GM19023 (cell line): ENCODE results near the gene C6orf47.

ENCODE experiments used
- ATAC-seq: cut with Tn5 transposase; IDR thresholded peaks from one replicate; pipeline ENCODE4 v1.9.1; 2021; ENCODE audit warnings: mild to moderate bottlenecking, moderate library complexity; ENCODE audit not compliant: unreplicated experiment

Gene C6orf47

DNA sequence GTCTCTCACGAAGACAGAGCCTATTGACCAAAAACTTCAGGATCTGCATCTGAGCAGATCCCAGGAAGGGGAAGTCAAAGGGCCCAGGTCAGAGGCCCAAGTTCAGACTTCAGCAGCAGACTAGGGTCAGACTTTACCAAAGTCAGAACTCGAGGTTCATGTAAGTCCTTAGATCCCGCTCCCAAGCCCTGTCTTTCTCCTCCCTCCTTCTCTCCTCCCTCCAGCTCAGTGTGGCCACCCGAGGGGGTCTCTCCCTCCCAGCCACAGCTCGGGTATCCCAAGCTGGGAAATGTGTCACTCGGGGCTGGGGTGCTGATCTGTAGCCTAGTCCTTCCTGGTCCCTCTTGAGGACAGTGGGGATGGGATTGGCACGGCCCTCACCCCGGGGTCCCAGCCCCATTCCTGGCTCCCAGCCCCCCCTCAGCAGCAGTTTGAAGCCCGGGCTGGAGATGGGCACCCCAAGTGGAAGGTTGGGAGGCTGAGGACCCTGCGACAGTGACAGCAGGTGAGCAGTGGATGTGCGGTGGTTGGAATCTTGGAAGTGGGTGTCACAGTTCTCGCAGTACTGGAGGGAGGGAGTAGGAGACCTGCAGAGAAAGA lies 1.6 kb upstream of the C6orf47 start:
- ATAC-seq: no peak

DNA sequence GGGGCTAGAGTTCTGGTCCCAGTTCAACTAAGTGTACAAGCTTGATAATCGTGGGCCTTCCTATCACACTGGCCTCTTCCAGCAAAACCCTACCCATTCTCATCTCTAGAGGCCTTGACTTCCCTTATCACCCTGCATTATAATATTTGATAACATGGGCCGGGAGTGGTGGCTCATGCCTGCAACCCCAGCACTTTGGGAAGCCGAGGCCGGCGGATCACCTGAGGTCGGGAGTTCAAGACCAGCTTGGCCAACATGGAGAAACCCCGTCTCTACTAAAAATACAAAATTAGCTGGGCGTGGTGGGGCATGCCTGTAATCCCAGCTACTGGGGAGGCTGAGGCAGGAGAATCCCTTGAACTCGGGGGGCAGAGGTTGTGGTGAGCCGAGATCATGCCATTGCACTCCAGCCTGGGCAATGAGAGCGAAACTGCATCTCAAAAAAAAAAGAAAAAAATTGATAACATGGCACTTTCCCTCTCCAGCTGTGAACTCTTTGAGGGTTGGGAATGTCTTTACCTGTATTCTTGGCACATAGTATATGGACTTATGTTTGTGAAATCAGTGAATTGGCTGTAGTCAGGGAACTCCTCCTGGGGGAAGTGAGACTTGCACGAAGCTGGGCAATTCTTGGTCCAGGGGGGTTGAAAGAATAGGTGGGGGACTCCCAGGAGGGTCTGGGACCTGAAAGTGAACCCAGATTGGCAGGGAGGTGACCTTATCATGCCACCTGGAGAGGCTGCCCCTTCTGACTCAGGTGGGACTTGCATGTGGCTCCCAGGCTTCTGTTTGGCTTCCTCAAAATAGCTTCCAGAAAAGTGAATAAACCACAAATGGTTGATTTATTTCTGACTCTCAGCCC lies 915 bp upstream of the C6orf47 start:
- ATAC-seq: no peak

DNA sequence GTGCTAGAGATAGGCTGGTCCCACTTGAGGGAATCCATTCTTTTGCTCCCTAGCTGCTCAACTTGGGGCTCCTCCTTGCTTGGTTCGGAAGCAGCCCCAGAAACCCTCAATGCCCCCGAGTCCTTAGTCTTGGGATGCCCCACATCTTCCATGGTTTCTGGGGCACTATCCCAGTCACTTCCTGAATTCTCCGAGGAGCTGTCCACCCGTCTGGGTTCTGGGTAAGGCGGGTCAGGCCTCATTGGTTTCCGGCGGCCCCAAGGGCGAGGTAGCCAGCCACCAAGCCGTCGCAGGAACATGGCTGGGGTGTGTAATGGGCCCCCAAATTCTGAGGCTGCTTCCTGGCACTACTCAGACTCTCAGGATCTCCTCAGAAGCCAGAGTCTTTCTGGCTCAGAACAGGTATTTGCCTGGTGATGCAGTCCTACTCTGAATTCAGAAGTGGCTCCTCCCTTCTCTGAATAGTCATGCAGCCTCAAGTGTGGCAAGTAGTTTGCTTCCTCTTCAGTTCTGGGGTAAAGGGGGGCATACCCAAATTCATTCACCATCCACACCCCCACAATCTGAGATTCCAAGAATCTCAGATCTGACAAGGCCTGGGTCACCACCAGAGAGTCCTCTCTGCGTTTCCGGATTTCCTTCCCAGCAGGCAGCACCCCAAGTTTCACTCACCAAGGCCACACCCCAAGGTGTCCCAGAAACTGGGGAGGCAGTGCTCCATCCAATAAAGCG lies 763 bp downstream of the C6orf47 start:
- no peak for ATAC-seq

DNA sequence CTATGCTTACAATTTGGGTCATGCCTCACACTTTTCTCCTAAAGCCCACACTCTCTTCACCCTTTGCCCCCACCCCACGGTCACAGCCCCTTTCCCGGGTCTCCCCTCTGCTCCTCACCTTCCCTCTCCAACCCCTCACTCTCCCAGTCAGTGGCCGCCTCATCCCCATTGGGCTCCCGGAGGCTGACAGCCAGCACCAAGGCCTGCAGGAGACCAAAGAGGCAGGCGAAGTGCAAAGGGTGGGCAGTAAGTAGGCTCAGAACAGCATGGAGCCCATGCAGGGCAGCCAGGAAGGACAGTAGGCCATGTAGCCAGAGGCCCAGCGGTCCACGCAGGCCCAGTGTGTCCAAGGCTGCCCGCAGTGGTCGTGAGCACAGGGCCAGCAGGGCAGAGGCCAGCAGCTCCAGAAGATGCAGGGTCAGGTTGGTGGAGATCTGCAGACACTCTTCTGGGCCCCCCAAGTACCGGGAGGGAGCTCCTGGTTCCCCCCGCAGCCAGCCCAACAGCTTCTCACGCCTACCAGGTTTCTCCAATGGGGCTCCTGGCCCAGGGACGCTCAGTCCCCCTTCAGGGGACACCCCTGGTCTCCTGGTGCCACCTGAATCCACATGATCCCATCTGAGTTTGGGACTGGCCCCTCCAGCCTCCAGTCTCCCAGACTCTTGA lies 1.5 kb downstream of the C6orf47 start:
- no peak for ATAC-seq

DNA sequence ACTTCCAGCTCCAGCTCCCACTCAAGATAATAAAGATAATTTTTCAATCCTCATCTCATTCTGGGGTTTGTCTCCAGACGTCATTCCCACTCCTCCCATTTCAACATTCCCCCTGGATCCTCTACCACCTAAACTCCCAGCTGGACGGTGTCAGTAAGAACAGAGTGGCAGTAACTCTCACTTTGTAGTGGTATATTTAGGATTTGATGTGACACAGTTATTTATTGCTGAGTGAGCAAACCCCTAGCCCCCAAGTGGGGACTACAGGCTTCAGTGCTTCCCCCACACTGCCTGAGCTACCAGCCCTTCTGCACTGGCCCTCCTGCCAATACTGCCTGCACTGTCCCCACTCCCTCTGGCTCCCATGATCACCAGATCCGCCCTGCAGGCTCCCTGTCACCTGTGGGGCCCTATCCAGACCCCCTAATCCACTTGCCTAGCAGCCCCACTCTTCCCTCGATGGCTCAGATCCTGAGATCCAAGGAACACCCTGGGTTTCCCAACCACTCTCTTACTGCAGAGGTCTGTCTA lies 2.4 kb downstream of the C6orf47 start:
- ATAC-seq: no peak

DNA sequence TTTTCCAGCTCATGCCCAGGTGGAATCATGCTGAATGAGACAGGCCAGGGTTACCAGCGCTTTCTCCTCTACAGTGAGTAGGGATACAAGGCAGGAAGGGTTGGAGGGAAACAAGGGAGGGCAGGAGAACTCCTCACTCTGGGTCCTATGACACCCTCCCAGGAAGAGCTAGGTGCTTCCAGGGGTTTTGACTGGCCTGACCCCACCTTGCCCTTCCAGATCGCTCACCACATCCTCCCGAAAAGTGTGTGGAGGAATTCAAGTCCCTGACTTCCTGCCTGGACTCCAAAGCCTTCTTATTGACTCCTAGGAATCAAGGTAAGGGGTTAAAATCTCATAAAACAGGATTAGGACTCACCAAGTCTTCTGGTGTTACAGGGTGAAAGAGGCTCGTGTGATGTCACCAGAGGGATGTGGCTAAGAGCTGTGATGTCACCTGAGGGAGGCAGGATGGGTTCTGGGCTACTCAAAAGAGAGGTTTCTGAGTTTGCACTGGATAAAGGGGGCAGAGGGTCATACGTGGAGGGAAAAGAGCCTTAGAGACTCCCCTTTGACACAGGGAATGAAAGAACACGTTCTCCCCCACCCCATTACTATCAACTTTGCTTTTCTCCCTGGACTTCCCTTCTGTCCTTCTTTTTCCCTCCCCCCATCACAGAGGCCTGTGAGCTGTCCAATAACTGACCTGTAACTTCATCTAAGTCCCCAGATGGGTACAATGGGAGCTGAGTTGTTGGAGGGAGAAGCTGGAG lies 3.0 kb downstream of the C6orf47 start:
- ATAC-seq: no peak

DNA sequence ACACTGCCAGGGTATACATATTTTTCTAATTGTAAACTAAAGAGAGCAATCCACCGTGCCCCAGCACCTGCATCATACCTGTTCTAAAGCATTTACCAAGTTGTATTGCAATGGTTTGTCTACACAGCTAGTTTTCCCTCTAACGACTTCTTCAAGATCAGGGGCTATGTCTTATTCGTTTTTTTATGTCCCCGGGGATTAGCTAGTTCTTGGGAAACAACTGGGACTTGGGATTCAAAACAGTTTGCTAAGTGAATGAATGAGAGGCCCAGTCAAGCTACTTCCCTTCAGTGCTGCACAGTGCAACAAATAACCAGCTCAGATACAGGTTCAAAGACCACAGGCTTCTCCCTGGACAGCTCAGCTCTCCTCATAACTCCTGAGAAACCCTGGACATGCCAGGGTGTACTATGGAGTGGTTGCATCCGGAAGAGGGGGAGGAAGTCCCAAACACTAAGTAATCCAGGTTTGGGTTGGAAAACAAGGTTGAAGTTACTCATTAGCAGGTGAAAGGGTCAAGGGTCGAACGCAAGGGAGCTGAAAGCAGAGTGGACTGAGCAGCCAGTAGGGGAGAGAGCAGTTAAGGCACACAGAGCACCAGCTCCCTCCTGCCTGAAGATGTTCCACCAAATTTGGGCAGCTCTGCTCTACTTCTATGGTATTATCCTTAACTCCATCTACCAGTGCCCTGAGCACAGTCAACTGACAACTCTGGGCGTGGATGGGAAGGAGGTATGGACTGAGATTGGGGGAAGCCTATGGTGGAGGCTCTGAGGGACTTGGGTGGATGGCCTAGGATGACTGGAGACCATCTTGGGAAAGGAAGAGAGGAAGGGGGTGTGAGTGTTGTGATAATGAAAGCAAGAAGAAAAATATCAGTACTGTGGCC lies 5.0 kb downstream of the C6orf47 start, which contains the start of gene APOM:
APOM (plus strand) TSS at position 546 of the 889 bp plus-strand sequence; CDS start at position 619, 73 bp downstream.
- no peak for ATAC-seq

DNA sequence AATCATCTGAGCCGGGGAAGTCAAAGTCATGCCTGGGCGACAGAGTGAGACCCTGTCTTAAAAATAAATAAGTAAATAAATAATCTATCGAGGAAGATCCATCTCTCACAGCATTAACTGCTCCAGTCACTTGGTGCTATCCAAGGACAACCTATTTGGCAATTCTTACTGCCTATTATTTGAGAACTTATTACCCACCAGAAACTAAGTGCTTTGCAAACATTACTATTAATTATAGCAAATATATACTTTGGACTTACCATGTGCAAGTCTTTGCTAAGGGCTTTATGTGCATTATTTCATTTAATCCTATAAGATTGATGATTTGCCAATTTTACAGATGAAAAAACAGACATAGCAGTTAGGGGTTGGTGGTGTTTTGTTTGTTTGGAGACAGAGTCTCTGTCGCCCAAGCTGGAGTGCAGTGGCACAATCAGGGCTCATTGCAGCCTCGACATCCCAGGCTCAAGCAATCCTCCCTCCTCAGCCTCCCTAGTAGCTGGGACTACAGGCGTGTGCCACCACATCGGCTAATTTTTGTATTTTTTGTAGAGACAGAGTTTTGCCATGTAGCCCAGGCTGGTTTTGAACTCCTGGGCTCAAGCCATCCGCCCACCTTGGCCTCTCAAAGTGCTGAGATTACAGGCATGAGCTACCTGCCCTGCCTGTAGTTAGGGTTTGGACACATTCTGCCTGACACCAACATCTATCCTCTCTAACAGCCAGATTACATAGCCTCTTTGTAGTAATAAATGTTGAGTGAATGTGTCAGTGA lies 5.8 kb downstream of the C6orf47 start:
- ATAC-seq: no peak

DNA sequence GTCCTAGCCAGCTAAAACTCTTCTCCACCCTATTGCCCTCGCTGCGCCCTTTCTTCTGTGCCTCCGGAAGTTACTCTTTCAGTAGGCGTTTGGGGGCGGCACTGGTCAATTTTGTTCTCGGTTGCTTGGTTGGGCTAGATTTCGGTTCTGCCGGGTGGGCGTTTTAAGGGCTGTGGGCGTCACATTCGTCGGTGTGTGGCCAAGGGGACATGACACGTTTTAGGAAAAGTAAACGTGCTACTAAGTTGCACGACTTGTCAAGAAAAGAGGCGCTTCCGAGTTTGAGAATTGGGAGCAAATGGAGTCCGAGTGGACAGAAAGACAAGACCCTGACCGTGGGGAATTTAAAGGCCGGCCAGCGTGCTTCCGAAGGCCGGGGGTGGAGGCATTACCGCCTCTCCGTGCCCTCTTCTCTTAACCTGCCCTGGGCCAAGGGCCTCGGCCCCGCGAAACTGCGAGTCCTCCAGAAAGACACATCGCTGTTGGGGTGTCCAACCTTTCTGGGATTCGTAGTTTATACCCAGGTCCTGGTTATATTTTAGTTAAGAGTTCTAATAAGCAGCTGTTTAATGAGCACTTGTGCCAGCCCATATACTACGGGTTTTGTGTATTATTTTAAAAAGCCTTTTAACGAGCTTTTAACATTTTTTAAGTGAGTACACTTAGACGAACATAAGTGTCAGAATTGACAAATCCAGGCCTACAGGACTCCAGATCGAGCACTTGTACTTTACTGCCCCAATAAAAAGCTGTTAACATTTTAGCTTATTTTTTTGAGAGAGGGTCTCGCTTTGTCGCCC lies 7.5 kb downstream of the C6orf47 start:
- ATAC-seq: peak; percentile 61

DNA sequence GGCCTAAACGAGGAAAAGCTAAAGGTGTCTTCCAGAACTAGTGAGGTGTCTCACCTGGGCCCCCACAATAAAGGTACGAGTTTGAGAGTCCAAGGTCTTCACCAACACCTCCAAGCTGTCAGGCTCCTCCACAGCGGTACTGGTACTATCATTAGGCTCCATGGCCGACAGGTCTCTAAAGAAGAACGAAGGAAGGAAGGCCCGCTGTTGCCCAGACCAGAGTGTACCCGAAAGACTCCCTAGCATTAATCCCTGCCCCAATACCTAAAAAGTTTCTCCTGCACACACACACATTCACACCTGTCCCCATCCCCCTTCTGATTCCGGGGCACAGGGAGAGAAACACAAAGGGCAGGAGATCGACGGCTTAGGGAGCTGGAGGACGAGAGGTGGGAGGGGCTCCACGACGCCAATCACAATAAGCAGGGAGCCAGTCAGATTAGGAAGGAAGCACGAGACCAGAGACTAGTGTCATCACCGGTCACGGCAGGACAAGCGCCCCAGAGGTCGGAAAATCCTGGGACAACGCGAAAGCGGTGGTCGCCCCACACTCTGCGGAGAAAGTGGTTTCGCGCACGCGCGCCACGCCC lies 8.9 kb downstream of the C6orf47 start:
- ATAC-seq: peak; percentile 18

DNA sequence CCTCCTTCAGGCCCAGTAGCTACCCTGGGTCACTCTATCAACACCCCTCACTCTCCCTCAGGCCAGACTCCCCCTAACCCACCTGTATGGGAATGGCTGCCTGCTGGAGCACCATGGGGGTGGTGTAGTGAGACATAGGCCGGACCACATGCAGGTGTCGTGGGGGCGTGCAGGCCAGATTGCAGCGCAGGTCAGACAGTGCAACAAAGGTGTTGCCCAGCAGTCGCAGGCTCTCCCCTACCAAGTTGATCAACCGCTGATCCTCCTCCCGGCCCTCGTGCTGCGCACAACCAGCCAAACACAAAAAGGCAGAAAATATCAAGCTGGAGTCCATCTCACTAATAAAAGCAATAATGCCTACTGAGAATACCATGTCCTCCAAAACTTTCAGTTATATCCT lies 15.3 kb downstream of the C6orf47 start:
- ATAC-seq: no peak

DNA sequence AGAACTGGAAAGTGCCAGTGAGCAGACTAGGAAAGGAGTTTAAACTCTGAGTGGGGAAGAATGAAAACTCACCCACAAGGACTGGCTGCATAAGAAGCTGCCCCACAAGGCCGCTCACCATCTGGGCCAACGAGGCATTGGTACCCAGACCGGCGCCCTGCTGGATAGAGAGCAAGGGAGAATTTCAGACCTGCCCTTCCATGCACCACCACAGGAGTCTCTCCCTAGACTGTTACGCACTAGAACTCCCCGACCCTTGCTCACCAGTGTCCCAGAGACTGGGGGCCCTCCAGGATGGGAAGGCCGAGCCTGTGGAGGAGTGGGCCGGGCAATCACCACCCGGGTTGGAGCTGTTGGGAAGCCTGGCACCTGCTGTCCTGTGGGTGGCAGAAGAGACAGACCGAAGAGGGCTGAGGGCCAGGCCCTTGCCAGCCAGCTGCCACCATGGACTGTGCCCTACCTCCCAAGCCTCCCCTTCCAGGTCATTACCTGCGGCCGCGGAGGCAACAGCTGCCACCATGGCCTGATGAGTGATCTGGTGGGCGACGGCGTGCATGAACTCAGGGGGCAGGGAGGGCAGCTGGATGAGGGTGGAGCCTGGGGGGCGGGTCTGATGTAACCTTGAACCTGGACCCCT lies 16.6 kb downstream of the C6orf47 start:
- ATAC-seq: no peak

DNA sequence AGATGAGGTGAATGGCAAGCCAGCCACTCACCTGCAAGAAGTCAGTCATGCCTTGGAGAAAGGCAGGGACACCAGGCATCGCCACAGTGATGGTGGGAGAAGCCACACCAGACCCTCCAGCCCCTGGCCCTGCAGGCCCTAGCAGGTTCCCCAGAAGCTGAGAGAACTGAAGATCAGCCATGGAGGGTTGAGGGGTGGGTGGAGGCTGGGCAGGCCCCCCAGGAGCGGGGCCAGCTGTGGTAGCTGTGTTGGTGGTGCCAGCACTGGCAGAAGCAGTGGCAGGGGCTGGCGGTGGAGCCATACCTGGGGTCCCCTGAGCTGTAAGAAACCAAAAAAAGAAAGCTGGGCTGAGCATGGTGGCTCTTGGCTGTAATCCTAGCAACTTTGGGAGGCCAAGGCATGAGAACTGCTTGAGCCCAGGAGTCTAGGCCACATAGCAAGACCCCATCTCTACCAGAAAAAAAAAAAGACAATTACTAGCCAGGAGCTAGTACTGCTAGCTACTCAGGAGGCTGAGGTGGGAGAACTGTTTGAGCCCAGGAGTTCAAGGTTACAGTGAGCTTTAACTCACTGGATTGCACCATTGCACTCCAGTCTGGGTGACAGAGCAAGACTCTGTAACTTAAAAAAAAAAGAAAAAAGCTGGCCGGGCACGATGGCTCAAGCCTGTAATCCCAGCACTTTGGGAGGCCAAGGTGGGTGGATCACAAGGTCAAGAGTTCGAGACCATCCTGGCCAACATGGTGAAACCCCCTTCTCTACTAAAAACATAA lies 17.6 kb downstream of the C6orf47 start:
- no peak for ATAC-seq

DNA sequence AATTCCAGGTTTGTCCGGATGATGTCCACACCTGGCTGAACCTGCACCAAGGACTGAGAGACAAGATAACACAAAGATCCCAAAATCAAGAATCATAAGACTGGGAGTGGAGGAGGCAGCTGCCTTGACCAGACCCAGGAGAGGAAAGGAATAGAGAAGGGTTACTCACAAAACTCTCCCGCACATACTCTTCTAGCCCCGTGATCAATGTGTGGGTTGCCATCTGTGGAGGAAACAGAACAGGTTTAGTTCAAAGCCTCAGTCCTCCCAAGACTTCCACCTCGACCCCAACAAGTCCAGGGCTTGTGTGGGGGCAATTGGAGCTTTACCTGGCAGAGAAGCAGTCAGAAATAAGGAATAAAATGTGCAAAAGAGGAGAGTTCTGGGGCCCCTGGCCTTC lies 19.2 kb downstream of the C6orf47 start:
- no peak for ATAC-seq

DNA sequence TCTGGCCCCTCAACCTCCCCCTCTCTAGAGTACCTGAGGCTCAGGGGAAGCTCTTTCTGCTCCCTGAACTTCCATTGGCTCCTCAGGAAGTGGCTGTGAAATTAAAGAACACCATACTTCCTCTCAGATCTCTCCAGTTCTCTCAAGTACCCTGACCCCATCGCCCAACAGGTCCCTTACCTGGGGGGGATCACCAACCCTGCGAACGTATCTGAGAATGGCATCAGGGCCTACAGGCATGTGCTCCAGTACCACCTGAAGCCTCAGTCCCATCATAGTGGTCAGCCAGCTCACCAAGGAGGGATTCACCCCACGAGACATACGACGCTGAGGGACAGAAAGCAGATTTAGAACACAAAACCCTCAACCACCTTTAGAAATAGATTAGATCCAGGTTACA lies 20.0 kb downstream of the C6orf47 start:
- ATAC-seq: no peak

DNA sequence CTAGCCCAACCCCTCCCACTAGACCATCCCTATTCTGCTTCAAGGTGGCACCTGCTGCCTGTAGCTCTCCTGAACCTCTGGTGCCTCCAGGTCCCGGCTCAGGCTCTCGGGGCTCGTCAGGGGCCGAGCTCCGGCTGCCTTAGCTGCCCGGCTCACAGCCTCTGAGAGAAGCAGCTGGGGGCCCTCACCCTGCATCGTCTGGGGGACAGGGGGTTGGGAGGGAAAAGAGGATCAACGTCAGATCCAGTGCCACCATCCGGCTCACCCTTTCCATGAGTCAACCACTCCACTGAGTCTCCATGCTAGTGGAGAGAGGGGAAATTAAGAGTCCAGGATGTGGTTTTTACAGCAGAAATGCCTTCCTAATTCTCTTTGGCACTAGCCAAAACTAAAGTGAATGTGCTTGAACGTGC lies 21.1 kb downstream of the C6orf47 start:
- ATAC-seq: no peak
